Posterior vena cava (tissue), 2 donors: Measurements from ENCODE around the gene PAX5. TPM values are rescaled to one million over a fixed set of nuclear protein-coding genes. Genes with fewer than 3 reads are reported as not detected.

Source experiments
- DNase-seq: peaks from one replicate; pipeline ENCODE4 v3.0.0-alpha.2; 2020; ENCODE audit warnings: low spot score
- intact Hi-C, 2 donors: fragments of 100-400 bp; cut with DNase I; formaldehyde crosslinking; loops; one replicate each; pipeline versions ENCODE4 v1.14.1 to v1.14.2; 2022 to 2023
- total RNA-seq, 2 donors: library from RNA; stranded (reverse); fragmentation: NEBNext Ultra II Directional; extraction: Animal tissue kit (Norgen Biotek cat#: 25700); gene quantifications; one replicate each; pipeline ENCODE4 v1.2.1, GENCODE V29; 2021
- donor health status: DM: yes; HTN: yes; CAD: no.
- donor health status: DM: yes; HTN: yes; CAD: no.

PAX5 gene
- total RNA-seq, 2 donors from 2014 or later: 0.46 to 0.67 TPM

DNA sequence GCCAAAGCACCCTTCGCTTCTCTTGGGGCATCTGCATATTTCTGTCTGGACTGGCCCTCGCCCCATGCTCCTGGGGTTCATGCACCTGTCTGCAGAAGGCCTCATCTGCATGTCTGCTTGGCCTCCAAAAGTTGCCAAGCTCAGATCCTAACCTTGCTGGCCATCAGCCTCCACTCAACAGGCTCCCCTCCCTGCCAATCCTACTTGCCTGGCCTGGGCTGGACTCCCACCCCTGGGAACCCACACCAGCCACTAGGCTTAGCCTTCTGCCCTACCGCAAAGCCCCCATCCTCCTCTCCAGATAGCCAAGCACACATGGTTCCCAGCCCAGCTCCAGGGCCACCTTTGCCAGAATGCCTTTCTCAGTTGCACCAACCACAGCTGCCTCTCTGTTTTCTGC lies 159.8 kb downstream of the PAX5 start:
- intact Hi-C loops: no loop called here
- DNase-seq: peak; percentile 54

DNA sequence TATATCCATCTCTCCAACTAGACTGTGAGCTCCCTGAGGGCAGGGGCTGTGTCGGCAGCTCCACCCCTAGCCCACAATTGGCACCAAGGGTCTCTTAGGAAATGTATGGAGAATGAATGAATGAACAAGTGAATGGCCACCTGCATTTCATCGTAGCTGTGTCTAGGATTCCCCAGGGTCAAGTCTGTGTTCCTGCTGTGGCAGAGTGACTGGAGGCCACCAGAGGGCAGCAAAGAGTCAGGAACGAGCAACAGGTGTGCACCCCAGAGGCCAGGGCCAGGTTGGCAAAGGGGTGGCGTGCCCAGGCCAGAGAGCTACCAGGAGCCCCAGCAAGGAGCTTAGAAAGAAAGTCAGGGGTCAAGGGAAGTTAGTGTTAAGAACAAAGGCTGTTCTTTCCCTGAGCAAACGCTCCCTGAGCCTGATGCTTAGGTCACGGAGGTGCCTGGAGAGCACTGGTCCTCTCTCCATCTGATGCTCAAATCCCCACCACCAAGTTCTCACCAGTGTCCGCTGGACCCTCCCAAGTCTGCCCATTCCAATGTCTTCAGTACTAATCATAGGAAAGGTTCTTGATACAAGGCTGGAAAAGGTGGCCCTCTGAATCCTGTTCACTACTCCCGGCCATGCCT lies 160.7 kb downstream of the PAX5 start:
- intact Hi-C loops: no loop called here
- peak; percentile 82 for DNase-seq

DNA sequence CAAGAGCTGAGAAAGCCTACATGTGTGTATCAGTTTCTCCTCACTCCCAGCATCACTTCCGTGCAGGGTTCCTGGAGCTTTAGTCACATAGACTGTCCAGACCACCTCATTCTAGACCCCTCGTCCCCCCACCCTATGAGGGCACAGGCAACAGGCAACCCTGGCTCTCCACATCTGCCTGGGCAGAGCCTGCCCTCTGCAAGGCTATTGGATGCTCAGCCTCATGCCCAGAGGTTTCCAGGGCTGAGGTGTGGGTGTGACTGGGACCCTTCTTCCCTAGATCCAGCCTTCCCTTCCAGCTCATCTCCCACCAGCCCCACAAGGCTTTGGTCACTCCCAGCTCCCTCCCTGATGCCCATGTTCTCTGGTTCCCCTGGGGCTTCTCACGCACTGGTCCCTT lies 161.4 kb downstream of the PAX5 start:
- DNase-seq: peak; percentile 54
- intact Hi-C loops: no loop called here

DNA sequence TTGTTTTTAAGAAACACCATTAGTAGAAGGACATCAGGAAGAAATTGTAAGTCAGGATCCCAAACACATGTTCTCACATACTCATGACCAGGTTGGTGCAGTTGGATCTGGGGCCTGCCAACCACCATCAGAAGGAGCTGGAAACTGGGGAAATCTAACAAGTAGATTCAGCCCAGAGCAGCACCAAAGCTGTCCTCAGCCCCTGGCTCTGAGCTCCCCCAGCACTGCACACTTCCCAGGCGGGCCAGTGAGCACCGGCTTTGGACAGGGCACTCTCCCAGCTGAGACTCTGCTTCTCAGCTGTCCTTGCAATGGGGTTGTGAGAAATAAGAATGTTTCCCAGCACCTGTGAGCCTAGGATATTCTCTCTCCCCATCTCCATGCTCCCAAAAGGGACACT lies 162.5 kb downstream of the PAX5 start:
- DNase-seq: peak; percentile 24

GRCh38 chr9:36870960-36871359 lies 163.1 kb downstream of the PAX5 start:
- intact Hi-C loops: no loop called here
- peak; percentile 35 for DNase-seq

More for the DNA sequence above, 162.5 kb downstream of the PAX5 start:
- intact Hi-C loops: no loop called here

DNA sequence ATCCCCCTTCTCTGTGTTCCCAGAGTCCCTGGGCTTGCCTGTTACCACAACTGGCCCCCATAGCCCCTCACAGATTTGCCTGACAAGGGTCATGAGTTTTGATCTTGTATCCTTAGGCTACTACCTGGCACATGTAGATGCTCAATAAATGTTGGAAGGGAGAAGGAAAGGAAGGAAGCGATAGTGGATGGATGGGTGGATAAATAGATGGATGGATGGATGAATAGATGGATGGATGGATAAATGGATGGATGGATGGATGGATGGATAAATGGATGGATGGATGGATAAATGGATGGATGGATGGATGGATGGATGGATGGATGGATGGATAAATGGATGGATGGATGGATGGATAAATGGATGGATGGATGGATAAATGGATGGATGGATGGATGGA lies 164.5 kb downstream of the PAX5 start:
- DNase-seq: peak; percentile 12
- intact Hi-C loops: loop anchor here in 1 of 2 donors (10.0 kb wide), 1 partner anchor 65 kb away; no protein-coding TSS in a partner anchor

DNA sequence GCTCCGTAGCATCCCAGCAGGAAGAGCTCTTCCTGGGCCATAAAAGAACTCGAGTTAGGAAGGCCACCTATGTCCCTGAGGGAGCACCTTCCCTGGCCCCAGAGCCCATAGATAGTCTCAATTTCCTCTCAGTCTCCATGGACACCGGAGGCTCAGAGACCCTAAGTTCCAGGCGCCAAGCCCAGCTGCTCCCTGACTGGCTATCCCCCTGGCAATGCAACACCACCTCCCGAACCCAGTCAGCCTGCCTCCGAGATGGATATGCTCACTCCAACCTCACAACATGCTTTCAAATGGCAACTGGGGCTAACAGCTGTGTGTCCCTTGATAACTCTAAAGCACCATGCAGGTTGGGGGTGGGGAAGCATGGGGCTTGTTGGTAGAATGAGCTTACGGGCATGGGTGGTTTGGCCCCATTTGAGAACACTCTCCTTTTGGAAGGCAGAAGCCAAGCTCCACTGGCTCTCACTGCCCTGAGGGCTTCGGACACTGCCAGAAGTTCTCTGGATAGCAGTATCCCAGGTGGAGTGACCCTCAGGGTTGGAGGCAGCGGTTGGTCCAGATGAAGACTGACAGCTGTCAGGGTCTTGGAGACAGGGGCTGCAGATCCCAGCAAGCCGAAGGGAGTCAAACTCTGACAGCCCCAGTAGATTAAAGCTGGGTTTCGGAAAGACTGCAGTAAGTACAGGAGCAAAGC lies 165.3 kb downstream of the PAX5 start:
- intact Hi-C loops: loop anchor here in 1 of 2 donors (10.0 kb wide), 1 partner anchor 64 kb away; no protein-coding TSS in a partner anchor
- peak; percentile 68 for DNase-seq

- intact Hi-C loops: loop anchor here in 1 of 2 donors (10.0 kb wide), 1 partner anchor 63 kb away; no protein-coding TSS in a partner anchor
- DNase-seq: peak; percentile 72
Measured at GRCh38 chr9:36867672-36868471, 166.2 kb downstream of the PAX5 start.

- intact Hi-C loops: loop anchor here in 1 of 2 donors (10.0 kb wide), 1 partner anchor 62 kb away; no protein-coding TSS in a partner anchor
- peak; percentile 6 for DNase-seq
Measured at GRCh38 chr9:36867241-36867640, 166.8 kb downstream of the PAX5 start.

DNA sequence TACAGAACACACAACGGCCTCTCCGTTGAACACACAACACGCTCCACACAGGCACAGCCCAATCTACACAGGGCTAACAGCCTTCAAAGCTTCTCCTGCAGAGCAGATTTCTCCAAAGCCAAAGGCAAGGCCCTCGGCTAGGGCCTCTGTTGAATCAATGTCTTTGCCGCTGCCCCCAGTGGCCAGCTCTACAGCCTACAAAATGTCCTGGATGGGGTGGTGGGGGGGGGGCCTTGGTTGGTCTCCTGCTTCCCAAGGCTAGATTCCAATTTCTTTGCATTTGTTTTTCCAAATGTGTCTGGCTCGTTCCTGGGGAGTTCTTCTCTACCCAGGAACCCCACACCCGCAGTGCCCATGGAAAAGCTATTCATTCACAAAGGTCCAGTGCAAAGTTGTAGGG lies 167.2 kb downstream of the PAX5 start:
- peak; percentile 26 for DNase-seq
- intact Hi-C loops: loop anchor here in 1 of 2 donors (10.0 kb wide), 1 partner anchor 62 kb away; no protein-coding TSS in a partner anchor

DNA sequence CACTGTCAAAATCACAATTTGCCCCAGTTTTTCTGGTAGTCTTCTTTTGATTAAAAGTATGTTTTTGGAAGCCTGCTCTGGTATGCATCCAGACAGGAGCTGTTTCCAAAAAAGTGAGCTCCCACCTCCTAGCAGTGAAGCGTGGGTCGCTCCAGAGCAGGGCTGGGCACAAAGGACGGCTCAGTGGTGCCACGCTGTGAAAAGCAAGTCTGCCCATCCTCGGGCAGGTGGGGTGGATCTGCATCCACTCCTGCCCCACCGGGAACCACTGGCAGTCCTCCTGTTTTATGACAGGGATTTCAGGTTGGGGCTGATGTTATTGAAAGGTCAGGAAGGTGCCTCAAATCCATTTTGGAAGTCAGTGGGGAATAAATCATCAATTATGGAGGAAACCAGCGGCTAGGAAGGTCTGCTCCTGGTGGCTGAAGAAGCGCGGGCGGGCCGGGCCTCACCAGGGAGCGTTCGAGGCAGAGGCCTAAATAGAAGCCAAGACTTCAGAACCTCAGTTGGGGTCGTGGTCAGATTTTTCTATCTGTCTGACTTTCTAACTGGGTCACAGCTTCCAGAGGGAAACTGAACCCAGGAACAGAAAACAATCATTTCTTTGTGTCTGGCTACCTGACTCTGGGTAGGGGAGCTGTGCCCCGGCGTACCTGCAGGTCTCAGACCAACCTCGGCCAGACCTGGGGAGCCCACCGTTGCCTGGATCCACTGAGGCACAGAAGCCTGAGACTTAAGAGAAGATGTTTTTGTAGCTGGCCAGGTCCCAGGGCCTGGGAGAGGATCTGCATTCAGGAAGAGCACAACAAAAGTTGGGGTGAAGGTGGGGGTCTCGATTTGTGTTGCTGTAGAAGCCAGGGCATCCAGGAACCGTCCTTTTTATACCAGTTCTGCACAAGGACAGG lies 168.1 kb downstream of the PAX5 start:
- DNase-seq: peak; percentile 41
- intact Hi-C loops: loop anchor here in 1 of 2 donors (10.0 kb wide), 1 partner anchor 61 kb away; no protein-coding TSS in a partner anchor

DNA sequence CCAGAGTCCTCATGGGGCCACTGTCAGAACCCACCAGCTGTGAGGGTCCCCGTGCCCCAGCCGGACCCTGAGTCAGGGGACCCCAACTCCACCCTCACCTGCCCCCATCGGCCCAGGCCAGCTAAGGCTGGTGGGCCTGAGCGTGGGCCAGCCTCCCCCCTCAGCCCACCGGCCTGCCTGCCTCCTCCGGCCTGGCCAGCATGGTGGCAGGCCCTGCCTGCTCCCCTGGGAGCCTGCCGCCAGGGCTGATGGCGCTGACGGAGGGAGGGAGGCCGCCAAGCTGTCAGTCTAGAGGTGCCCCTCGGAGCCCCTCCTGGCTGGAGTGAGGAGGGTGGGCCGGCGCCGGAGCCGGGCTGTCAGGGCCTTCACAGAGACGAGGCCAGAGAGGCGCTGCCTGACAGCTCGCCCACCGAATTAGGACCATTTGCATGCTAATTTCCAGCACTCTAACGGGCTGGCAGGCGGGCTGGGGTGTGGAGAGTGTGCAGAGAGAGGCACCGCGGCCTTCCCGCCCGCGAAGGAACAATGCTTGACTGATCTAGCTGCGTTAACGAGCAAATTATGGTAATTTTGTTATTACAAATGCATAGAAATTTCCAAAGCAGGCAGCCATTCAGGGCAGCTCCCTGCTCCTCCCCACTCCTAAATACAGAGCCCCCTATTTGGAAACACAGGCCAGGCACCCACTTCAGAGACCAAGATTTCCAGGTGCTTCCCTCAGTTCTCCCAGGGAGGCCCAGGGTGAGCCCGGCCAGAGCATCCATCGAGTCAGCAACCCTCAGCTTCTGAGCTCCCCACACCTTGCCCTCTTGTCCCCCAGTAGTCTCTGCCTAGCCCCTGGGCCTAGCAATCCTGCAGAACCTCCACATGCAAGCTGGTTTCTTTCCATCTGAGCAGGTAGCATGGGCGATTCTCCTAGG lies 169.3 kb downstream of the PAX5 start:
- intact Hi-C loops: loop anchor here in 1 of 2 donors (5.0 to 10.0 kb wide), 2 partner anchors 60 to 348 kb away; no protein-coding TSS in a partner anchor
- DNase-seq: peak; percentile 64

DNA sequence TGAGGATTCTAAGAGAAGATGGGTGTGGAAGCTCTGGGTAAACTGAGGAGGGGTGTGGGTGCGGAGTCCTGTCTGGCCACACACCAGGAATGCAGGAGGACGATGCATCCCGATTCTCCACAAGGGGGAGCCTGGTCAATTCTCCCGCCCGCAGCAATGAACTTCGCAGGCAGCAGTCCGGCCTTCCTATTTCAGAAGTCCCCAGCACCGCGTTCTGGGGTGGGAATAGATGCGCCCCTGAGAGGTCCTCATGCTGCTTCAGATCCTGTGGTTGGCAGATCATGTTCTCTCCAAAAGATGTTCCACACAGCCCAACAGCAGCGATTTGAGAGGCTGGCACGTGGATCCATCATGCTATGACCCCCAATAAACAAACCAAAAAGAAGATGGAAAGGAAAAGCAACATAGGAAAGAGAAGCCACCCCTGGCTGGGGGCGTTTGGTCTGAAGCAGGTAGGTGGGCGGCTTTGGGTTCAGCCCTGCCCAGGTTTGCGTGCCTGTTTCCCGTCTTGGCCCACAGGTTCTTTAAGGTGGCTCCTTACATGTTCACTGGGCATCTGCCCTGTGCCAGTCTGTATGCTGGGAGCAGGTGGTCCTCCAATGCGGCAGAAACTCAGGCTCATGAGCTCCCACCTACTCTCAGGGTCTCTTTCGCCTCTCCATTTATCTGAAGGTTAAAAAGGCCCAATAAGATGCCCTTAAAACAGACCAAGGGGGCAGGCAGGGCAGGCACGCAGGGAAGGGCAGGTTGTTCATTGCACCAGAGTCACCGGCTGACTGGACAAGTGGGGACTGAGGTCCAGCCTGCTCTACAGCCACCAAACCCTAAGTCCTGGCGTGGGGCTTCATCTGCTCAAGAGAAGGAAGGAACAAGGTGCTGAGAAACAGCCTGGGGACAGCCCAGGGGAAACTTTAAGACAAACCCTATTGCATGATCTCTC lies 171.6 kb downstream of the PAX5 start:
- intact Hi-C loops: loop anchor here in 1 of 2 donors (5.0 to 10.0 kb wide), 2 partner anchors 58 to 350 kb away; no protein-coding TSS in a partner anchor
- peak; percentile 78 for DNase-seq

- no peak for DNase-seq
- intact Hi-C loops: loop anchor here in 1 of 2 donors (5.0 to 10.0 kb wide), 2 partner anchors 57 to 351 kb away; no protein-coding TSS in a partner anchor
Measured at GRCh38 chr9:36861528-36862205, 172.4 kb downstream of the PAX5 start.

GRCh38 chr9:36858805-36859375 lies 175.2 kb downstream of the PAX5 start:
- no peak for DNase-seq
- intact Hi-C loops: no loop called here
